ENCODE measurements around the gene CDC20.
A peak's percentile ranks its signal among the peaks of the same experiment; 100 is the strongest.

DNA sequence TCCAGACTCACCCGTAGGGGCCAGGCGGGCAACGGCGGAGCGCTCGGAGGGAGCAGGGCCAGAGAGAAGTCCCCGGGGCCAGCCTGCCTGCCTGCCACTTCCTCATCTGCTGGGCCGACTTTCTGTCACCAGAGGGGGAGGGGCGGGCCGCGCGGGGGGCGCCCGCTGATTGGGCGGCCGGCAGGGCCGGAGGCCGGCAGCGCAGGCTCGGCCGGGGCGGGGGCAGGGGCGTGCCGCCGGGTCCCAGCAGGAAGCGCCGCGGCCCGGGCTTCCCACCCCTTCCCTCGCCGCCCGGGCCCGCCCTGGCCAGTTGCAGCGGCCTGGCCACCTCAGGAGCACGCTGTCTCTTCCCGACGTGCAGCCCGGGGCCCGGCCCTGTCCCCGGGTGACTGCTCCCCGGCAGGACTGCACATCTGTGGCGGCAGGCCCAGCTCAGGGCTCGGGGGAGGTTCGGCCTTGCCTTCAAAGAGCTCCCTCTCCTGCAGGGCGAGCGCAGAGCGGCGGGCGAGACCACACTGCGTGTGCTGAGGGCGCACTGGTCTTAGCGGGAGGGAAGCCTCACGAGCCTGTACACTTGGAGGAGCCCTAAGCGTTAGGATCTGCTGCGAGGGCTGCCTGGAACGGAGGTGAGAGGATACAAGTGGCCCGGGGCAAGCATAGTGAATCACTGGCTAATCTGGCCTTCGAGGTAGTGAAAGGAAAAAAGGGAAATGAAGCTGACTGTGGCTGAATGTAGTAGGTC lies 9.3 kb downstream of the CDC20 start, which contains the start of gene ELOVL1:
- TF ChIP-seq, protein P1, sequence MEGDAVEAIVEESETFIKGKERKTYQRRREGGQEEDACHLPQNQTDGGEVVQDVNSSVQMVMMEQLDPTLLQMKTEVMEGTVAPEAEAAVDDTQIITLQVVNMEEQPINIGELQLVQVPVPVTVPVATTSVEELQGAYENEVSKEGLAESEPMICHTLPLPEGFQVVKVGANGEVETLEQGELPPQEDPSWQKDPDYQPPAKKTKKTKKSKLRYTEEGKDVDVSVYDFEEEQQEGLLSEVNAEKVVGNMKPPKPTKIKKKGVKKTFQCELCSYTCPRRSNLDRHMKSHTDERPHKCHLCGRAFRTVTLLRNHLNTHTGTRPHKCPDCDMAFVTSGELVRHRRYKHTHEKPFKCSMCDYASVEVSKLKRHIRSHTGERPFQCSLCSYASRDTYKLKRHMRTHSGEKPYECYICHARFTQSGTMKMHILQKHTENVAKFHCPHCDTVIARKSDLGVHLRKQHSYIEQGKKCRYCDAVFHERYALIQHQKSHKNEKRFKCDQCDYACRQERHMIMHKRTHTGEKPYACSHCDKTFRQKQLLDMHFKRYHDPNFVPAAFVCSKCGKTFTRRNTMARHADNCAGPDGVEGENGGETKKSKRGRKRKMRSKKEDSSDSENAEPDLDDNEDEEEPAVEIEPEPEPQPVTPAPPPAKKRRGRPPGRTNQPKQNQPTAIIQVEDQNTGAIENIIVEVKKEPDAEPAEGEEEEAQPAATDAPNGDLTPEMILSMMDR (conservative IDR thresholded peaks at IDR 0.05 in 1 of 2, IDR thresholded peaks at IDR 0.05 in 1 of 2; ENCODE audit: low read depth in 1 of 2, low read length in 2 of 2): peak; percentile 24 to 33
- no peak for TF ChIP-seq EZH2 (IDR thresholded peaks at IDR 0.05; ENCODE audit: low read length, missing control alignments)

Data from fibroblast of lung (primary cell).